Measurements from ENCODE around the gene AFF3. TPM values are rescaled to one million over a fixed set of nuclear protein-coding genes. Genes with fewer than 3 reads are reported as not detected.
"Not testable (repeated sequence)": the region's sequence is repeated elsewhere in the genome, so short reads cannot be mapped to it uniquely, and the experiment has no call there.

The AFF3 gene
- total RNA-seq, 4 donors from 2014 or later: 8.5 to 77.2 (median 27.1) TPM

DNA sequence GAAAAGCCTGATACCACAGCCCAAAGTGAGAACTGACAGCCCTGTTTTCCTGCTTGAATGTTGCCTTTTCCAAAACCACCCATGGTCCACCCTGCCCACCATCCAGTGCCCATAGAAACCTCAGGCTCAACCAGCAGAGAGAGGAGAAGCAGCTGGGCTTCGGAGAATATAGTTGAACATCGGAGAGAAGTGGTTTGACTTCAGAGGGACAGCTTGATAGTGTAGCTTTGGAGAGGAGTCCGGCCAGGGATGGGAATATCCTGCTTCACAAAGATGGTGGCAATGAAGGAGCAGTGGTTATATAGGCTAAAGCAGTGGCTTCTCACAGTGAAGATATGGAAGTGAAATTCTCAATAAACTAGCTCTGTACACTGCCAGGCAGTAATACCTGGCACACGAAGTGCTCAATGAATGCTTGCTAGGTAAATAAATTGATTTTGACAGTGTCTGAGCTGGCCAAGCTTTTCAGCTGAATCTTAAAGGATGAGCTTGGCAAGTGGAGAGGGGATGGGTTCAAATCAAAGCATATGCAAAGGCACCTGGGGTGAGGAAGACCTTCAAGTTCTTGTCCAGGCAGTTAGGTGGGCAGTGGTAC, 21.2 kb downstream of the AFF3 start:
- no peak for TF ChIP-seq POLR2A (IDR thresholded peaks at IDR 0.05)
- TF ChIP-seq, protein P1, sequence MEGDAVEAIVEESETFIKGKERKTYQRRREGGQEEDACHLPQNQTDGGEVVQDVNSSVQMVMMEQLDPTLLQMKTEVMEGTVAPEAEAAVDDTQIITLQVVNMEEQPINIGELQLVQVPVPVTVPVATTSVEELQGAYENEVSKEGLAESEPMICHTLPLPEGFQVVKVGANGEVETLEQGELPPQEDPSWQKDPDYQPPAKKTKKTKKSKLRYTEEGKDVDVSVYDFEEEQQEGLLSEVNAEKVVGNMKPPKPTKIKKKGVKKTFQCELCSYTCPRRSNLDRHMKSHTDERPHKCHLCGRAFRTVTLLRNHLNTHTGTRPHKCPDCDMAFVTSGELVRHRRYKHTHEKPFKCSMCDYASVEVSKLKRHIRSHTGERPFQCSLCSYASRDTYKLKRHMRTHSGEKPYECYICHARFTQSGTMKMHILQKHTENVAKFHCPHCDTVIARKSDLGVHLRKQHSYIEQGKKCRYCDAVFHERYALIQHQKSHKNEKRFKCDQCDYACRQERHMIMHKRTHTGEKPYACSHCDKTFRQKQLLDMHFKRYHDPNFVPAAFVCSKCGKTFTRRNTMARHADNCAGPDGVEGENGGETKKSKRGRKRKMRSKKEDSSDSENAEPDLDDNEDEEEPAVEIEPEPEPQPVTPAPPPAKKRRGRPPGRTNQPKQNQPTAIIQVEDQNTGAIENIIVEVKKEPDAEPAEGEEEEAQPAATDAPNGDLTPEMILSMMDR (IDR thresholded peaks at IDR 0.05): no peak
- H3K9me3 ChIP-seq: no peaks in the 10 kb centered on the region
- no peak overlapping the region for H3K27ac ChIP-seq
- intact Hi-C loops (cut with DNase I; ENCODE audit: low total_unique reads): no loop called here
- no peak for DNase-seq
- H3K27me3 ChIP-seq: no peaks in the 10 kb centered on the region
- no peaks in the 10 kb centered on the region for H3K36me3 ChIP-seq
- no peak overlapping the region for H3K4me3 ChIP-seq
- no peaks in the 10 kb centered on the region for H3K4me1 ChIP-seq

DNA sequence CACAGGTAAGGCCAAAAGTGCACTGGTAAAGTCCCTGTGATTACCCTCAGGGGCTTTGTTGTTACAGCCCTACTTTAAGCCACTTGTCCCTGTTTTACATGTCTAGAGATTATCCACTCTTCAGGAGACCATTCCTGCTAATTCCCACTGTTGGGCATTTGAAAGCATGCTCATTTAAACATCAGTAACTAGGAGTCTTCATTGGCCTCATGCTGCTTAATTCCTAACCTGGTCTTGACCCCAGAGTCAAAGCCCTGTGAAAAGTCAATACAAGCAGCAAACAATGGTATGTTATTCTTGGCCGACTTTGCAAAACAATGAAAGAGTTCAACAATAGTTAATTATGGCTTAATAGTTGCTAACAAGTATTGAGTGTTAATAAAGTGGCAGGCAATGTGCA, 23.2 kb downstream of the AFF3 start:
- Histone ChIP-seq H3K4me3 (no peak overlapping the region), H3K4me1 (no peaks in the 10 kb centered on the region), H3K27me3 (no peaks in the 10 kb centered on the region), H3K9me3 (no peaks in the 10 kb centered on the region), H3K27ac (no peak overlapping the region), H3K36me3 (no peaks in the 10 kb centered on the region)
- intact Hi-C loops (cut with DNase I; ENCODE audit: low total_unique reads): no loop called here
- no peak for TF ChIP-seq POLR2A (IDR thresholded peaks at IDR 0.05)
- TF ChIP-seq, protein P1 (IDR thresholded peaks at IDR 0.05): no peak
- DNase-seq: no peak

DNA sequence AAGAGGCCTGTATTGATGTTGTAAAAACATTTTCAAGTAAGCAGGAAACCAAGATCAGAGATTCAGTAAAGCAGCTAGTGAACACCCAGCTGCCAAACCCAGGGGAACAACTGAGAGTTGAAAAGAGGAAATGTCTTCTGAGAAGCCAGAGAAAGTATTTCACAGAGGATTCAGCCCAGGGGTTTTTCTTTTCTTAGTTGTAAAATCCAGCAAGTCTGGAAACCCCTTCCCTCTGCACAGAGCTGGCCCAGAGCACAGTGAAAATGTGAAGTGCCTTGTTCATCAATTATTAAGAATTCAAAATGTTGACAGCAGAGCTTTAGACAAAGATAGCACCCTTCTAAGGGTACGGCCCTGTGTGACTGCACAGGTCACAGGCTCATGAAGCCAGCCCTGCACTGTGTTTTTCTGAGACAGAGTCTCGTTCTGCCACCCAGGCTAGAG, 28.4 kb downstream of the AFF3 start:
- Histone ChIP-seq H3K27ac (no peak overlapping the region), H3K4me1 (no peaks in the 10 kb centered on the region), H3K9me3 (no peaks in the 10 kb centered on the region), H3K36me3 (no peaks in the 10 kb centered on the region), H3K4me3 (no peak overlapping the region), H3K27me3 (no peaks in the 10 kb centered on the region)
- intact Hi-C loops (cut with DNase I; ENCODE audit: low total_unique reads): no loop called here
- no peak for DNase-seq
- TF ChIP-seq POLR2A (IDR thresholded peaks at IDR 0.05): no peak
- TF ChIP-seq, protein P1 (IDR thresholded peaks at IDR 0.05): no peak

DNA sequence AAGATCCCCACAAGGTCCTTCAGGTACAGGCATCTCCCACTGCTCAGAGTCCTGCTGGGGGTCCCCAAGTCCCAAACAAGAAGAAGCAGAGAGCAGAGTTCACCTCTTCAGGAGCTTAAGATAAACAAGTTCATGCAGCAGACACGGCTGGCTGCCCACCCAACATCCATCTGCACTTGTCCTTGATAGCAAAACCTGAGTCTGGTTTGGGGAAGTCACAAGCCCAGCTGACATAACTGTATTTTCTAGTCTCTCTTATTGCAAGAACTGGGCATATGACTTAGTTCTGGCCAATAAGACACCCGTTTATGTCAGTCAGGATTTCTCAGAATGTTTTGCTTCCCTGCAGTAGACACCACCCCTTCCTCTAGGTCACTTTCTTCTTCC, 31.8 kb downstream of the AFF3 start:
- DNase-seq: no peak
- H3K4me3 ChIP-seq: no peak overlapping the region
- H3K27me3 ChIP-seq: no peaks in the 10 kb centered on the region
- H3K27ac ChIP-seq: no peak overlapping the region
- intact Hi-C loops (cut with DNase I; ENCODE audit: low total_unique reads): no loop called here
- H3K4me1 ChIP-seq: peaks cover 0 to 4% of the 10 kb centered on the region in 2 donors
- TF ChIP-seq POLR2A (IDR thresholded peaks at IDR 0.05): no peak
- TF ChIP-seq, protein P1 (IDR thresholded peaks at IDR 0.05): no peak
- no peaks in the 10 kb centered on the region for H3K9me3 ChIP-seq
- H3K36me3 ChIP-seq: no peaks in the 10 kb centered on the region

DNA sequence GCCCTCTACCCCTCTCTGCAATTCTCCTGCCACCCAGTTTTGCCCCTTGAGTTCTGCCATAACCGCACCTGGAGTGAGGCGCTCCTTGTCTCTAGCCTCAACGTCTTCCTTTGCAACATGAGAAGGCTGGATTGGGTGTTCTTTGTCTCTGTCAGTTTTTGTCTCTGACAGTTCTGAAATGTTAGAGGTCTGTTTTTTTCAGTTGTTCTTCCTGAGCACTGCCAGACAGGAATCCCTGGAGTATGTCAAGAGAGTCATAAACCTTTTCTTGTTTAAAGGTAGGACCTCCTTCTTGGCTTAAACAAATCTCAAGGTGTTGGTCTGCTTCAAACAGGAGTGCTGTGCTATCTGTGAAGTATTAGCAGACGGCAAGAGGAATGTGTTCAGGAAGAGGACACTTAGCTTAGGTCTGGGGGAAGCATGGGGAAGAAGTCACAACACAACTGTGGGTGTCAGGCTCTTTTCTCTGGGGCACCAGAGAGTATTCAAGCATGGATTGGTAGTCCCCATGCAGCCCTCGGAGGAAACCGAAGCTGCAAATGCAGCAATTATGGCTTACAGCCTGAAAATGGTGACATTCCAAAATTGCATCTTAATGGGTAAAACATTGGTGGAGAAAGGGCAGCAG, 32.3 kb downstream of the AFF3 start:
- H3K9me3 ChIP-seq: no peaks in the 10 kb centered on the region
- peaks cover 0 to 4% of the 10 kb centered on the region in 2 donors for H3K4me1 ChIP-seq
- H3K36me3 ChIP-seq: no peaks in the 10 kb centered on the region
- no peak for TF ChIP-seq POLR2A (IDR thresholded peaks at IDR 0.05)
- TF ChIP-seq, protein P1 (IDR thresholded peaks at IDR 0.05): no peak
- intact Hi-C loops (cut with DNase I; ENCODE audit: low total_unique reads): no loop called here
- no peak overlapping the region for H3K4me3 ChIP-seq
- no peak overlapping the region for H3K27ac ChIP-seq
- DNase-seq: no peak
- no peaks in the 10 kb centered on the region for H3K27me3 ChIP-seq

DNA sequence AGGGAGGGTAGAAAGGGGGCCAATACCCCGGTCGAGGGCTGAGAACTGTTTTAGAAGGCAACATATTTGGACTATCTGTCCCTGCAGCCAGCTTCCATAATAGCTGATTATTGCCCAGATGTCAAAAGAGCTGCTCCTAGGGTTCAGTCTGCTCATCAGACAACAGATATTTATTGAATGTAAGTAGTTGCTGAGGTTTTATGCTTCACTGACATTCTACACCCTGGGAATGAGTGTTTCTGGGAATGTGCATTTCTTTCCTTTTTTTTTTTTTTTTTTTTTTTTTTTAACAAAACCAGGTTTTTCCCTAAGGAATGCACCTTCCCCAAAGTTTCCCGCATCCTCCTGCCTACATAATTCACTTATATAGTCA, 33.8 kb downstream of the AFF3 start:
- DNase-seq; H3K9me3 ChIP-seq; H3K27me3 ChIP-seq; H3K27ac ChIP-seq; H3K4me1 ChIP-seq; intact Hi-C loops (cut with DNase I; ENCODE audit: low total_unique reads); H3K36me3 ChIP-seq; H3K4me3 ChIP-seq: not testable (repeated sequence)

All from uterus (tissue), 4 donors.